ENCODE results near the gene NOL12.
"Not testable (repeated sequence)": the region's sequence is repeated elsewhere in the genome, so short reads cannot be mapped to it uniquely, and the experiment has no call there.

NOL12 gene, protein sequence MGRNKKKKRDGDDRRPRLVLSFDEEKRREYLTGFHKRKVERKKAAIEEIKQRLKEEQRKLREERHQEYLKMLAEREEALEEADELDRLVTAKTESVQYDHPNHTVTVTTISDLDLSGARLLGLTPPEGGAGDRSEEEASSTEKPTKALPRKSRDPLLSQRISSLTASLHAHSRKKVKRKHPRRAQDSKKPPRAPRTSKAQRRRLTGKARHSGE

DNA sequence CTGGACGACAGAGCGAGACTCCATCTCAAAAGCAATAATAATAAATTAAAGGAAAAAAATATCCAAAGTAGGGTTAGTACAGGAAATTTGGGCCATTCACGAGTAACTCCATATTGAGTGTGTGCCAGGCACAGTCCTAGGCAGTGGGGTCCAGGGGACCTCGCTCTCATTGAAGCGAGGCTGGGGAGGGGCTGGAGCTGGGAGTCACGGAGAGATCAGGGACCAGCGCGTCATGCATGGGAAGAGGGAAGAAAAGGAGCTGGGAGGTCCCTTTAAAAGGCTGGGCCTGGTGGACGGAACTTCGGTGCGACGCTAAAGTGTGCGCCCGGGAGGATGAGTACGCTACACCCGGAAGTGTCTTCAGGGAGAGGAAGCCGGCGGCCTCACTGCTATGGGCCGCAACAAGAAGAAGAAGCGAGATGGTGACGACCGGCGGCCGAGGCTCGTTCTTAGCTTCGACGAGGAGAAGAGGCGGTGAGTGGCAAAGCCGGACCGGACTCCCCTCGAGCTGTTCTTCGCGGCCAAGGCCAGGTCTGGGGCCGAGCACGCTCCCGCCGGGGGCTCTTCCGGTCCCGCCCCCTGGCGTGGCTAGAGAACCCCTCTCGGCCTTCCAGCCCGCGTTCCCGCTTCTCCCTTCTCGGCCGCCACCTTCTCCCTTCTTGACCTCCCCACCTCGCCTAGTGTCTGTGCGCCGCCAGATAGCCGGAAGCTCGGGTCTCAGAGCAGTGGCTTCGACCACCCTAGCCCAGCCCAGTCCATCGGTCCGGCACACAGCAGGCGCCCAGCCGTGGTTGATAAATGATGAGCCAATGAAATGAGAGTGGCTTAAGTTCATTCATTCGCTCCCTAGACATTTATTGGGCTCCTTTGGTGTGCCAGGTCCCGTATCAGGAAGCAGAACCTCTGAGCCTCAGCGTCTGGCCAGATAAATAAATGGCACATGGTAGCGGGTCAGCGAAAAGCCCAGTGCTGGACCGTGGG, at the start of gene NOL12:
TSS of gene NOL12 (plus strand) at position 342 of the 981 bp plus-strand sequence. CDS start at position 392, 50 bp downstream.
- peak; percentile 62 for DNase-seq (ENCODE audit: low read depth)

DNA sequence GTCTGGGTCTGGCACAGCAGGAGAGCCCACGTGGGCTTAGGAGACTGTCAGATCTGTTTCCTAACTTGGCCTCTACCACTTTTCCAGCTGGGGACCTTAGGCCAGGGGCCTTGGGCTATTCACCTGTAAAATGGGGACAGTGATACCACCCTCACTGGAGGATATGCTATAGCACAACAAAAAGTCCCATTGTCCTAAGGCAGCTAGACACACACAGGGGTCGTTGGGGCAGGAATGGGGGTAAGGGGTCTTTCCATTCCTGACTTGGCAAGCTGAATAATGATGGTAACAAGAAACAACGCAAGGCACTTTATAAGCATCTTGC, 49.2 kb upstream of the NOL12 start:
- DNase-seq (ENCODE audit: low read depth) = no peak

DNA sequence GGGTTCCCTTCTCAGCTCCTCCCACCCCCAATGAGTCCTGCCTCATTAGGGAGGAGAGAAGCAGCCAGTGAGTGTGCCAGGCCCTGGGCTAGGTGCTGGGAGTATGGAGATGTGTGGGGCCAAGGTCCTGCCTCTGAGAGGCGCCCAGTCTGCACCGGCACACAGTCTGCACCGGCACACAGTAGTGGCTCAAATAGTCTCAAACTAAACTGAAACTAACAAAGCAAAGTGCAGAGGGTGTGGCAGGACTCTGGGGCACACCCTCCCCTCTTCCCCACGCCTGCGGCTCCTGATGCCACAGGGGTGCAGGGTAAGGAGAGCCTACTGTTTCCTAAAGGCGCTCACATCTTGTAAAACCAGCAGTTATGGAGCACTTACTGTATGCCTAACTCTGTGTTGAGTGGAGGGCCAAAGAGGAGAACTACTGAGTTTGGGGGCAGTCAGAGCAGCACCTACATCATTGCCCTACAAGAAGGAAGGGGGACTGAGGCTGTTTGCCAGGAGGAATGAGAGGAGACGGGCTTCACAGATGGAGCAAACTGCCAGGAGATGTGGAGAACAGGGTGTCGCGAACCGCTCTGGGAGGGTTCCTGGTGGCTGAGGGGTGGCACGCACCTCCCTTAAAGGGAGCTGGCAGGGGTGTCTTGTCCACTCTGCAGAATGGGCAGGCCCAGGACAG, 47.6 kb upstream of the NOL12 start:
- DNase-seq (ENCODE audit: low read depth) = no peak

DNA sequence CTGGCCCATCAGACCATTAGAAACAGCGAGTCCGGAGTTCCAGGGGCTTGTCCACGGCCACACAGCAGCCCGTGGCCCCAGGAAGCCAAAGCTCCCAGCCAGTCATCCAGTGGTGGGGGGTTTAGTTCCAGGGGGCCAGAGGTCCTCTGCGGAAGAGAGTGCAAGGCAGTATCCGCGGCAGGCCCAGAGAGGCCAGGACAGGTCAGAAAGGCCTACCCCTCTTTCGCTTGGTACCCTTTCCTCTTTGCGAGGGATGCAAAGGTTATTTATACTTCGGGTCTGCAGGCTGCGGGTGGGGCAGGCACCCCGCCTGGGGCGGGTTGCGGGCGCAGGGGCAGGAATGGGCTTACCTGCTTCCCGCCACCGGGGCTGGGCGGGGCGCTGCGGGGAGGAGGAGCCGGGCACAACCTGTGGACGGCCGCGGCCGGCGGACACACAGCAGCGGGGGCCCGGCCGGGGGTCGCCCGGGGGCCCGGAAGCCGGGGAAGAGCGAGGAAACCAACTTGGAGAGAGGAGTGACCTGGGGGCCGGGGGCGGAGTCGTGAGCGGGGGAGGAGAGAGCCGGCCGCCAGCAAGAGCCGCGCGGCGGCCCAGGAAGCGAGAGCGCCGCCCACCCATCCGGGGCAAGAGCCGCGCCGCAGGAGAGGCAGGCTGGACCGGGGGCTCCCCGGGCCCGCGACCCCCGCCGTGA, 46.9 kb upstream of the NOL12 start, which contains the start of gene SH3BP1:
TSS of gene SH3BP1 (plus strand) at position 600 of the 691 bp plus-strand sequence. CDS start 119 bp downstream, outside the sequence.
- no peak for DNase-seq (ENCODE audit: low read depth)

DNA sequence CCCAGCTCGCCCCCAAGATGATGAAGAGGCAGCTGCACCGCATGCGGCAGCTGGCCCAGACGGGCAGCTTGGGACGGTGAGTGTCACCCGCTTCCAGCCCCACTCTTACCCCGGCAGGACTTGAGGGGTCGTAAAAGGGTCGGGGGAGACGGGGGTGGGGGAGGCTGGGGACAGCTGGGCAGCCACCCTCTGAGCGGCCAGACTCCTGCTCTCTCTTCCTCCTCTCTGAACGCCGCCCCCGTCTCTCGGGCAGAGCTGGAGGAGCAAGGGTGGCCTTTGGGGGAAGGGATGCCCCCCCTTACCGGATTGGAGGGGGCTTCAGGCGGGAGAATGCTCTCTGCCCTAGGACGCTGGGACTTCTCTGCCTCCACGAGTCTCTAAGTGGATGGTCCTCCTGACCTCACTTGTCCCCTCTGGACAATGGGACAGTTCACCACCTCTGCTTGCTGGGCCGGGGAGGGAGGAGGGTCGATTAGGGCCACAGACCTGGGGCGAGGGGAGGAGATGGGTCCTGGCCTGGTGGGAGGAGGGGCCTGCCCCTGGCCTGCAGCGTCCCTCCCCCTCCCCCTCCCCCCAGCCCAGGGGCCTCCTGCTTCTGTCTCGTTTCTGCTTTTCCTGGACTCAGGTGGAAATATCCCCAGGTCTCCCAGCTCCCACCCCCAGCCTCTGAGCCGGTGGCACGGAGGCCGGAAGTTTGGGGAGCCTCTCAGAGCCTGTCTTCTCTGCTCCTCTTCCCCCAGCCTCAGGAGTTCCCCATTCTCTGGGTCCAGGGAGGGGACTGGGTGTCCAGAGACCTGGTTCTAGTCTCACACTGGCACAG, 46.2 kb upstream of the NOL12 start:
- DNase-seq (ENCODE audit: low read depth) = no peak

DNA sequence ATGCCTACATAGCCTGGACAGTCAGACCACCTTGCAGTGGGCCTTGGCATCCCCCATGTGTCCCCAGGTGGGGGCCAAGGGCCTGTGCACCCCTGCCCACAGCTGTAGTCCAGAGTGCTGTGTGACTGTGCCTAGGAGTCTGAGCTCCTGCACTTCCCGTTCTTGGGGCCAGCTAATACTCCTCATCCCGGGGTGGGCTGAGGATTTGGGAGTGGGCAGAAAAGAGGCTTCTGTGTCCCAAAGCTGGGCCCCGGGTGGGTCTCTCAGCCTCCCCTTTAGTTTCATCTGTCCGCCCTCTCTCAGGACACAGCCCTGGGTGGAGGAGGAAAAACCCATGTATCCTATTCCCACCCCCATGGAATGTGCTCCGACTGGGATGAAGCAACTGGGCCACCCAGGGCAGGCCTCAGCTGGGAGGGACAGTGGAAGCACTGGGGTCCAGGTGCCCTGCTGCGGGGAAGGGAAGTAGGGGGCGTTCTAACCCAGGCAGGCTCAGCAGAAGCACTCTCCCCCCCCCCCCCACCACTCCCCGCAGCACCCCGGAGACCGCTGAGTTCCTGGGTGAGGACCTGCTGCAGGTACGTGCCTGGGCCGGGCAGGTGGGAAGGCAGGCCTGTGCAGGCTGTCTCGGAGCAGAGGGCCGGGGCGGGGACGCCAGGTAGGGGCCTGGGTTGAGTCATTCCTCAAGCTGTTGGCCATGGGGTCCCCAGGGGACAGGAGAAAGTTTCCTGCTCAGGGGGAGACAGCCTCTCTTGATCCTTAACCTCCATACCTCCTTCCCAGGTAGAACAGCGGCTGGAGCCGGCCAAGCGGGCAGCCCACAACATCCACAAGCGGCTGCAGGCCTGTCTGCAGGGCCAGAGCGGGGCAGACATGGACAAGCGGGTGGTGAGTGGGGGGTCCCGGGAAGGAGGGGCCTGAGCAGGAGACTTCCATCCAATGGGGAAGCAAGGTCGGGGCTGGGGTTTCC, 45.3 kb upstream of the NOL12 start:
- DNase-seq (ENCODE audit: low read depth) = no peak

DNA sequence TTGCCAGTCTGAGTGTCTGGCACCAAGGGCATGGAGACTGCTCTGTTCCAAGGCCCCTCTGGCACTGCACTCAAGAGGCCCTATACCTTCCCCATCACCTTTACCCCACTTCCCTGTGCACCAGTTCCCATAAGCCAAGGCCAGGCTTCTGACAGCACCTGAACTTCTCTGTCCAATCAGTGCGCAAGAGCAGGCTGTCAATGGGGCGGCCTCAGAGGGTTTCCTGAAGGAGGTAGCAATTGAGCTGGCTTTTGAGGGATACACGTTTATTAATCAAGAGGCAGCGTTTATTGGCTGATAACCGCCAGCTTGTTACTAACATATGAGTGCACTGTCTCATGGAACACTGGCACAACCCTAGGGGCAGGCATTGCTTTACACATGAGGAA, 44.6 kb upstream of the NOL12 start:
- DNase-seq (ENCODE audit: low read depth) = no peak

DNA sequence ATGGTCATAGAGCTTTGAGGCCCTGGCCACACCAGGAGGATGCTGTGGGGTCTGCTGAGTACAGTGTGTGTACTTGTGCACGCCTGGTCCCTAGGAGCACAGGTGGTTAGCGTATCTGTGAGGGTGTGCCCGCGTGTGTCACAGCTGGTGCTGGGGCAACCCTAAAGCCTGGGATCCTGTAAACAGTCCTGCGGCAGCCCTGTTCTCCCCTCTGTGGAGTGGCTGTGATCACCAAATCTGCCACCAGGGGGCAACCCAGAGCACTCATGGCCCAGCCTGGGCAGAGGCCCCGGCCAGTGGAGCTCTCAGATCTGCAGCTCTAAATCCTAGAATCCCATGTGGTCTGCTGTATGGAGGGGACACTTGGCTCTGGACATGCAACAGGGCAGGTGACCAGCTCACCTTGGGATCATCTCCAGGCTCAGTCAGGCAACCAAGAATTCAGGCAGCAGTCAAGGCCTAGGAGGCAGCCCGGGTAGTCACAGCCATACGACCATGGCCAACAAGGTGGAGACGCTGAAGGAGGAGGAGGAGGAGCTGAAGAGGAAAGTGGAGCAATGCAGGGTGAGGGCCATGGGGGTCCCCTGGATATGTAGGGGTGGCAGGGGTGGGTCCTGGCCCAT, 42.8 kb upstream of the NOL12 start:
- DNase-seq (ENCODE audit: low read depth) = peak; percentile 36

DNA sequence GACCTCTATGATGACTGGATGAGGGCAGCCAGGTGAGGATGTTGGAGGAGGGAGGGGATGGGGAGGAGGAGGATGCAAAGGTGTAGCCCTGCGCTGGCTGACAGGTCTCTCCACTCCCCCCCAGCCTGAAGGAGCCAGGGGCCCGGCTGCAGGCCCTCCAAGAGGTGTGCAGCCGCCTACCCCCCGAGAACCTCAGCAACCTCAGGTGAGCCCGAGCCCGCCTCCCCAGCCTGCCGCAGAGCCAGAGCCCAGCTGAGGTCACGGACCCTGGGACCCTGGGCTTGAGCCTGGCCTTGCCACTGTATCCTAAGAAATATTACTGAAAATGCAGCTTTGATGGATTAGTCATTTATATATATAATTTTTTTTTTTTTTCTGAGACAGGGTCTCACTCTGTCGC, 38.8 kb upstream of the NOL12 start:
- no peak for DNase-seq (ENCODE audit: low read depth)

DNA sequence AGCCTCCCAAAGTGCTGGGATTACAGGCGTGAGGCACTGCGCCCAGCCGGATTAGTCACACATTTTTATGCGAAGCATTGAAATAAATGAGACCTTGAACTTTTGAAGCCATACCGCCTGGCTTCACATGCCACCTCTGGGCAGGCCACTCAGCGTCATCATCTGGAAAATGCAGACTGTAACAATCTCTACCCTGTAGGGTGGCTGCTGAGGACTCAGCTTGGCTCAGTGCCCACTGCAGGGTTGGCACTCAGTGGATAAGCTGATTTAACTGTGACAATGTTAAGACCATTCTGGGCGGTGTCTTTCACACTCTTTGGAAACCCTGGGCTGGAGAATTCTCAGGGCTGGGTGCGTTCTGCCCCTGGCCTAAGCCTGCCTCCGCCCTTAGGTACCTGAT, 38.2 kb upstream of the NOL12 start:
- DNase-seq (ENCODE audit: low read depth) = no peak

DNA sequence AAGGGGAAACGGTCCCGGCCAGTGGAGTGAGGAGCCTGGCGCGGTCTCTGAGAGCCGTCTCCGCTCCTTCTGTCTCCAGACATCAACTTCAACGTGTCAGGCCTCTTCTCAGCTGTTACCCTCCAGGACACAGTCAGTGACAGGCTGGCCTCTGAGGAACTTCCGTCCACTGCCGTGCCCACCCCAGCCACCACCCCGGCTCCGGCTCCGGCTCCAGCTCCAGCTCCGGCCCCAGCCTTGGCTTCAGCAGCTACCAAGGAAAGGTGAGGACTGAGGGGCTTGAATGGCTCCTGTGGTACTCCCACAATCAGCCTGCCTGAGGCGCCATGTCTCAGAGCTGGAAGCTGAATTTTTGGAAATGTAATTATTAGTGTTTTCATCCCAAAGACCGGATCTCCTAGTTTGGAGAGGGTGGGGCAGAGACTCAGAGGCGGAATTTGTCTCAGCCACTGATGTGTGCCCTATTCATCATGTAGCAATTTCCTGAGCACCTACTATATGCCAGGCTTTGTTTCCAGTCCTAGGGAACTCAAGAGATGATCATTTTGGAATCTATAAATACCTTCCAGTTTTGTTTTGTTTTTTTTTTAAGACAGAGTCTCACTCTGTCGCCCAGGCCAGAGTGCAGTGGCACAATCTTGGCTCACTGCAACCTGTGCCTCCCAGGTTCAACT, 35.5 kb upstream of the NOL12 start:
- no peak for DNase-seq (ENCODE audit: low read depth)

DNA sequence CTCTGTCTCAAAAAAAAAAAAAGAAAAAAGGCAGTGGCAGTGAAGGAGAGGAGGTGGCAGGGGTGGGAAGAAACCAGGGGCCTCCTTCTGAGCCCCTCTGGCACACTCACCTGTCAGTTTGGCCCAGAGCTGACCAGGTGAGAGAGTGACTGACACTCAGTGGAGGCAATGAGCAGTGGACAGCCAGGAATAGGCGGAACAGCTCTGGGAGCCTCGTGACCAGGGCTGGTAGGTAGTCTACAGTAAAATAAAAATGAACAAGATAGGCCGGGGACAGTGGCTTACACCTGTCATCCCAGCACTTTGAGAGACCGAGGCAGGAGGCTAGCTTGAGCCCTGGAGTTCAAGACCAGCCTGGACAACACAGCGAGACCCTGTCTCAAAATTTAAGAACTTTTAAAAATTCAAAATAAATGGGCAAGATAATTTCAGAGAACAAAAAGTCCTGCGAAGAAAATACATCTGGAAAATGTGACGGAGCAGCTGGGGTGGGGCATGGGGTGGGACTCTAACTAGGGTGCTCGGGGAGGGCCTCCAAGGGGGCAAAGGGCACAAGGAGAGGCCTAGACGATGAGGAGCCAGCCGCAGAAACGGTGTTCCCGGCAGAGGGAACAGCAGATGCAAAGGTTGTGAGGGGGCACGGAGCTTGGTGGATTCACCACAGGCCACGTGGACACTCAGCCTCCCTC, 31.4 kb upstream of the NOL12 start:
- DNase-seq (ENCODE audit: low read depth) = no peak

DNA sequence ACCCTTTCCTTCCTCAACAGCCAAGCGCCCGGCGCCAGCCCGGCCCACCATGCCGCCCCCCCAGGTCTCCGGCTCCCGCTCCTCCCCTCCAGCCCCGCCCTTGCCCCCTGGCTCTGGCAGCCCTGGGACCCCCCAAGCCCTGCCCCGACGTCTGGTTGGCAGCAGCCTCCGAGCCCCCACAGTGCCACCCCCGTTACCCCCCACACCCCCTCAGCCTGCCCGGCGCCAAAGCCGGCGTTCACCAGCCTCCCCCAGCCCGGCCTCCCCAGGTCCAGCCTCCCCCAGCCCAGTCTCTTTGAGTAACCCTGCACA, 30.9 kb upstream of the NOL12 start:
- no peak for DNase-seq (ENCODE audit: low read depth)

DNA sequence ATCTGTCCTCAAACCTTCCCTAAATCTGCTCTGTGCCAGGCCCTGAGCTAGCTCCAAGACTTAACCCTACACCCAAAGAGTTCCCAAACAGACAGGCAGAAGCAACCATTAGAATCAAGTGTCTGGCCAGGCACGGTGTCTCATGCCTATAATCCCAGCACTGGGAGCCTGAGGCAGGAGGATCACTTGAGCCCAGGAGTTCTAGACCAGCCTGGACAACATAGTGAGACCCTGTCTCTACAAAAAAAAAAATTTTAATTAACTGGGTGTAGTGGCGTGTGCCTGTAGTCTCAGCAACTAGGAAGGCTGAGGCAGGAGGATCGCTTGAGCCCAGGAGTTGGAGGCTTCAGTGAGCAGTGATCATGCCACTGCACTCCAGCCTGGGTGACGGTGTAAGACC, 29.6 kb upstream of the NOL12 start:
- not testable (repeated sequence) for DNase-seq (ENCODE audit: low read depth)

DNA sequence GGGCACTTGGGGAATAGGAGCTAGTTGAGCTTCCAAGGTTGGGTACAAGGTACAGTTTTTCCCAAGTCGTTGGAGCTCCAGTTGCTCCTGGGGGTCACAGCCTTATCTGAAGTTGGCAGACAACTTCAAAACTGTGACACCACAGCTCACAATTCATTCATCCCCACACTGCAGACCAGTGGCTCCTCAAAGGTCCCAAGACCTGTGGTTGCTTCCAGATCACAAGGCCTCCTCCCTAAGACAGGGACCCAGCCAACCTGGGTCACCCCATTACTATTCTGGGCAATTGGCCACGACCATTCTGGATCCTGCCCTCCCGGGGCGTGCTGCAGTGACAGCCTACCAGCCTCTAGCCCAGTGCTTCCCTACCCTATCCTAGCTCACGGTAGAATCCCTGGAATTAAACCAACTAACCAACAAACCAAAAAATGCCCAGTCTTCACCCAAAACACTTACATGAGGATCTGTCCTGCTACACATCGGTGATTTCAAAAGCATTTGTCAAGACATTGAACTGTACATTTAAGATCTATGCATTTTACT, 28.5 kb upstream of the NOL12 start:
- no peak for DNase-seq (ENCODE audit: low read depth)

DNA sequence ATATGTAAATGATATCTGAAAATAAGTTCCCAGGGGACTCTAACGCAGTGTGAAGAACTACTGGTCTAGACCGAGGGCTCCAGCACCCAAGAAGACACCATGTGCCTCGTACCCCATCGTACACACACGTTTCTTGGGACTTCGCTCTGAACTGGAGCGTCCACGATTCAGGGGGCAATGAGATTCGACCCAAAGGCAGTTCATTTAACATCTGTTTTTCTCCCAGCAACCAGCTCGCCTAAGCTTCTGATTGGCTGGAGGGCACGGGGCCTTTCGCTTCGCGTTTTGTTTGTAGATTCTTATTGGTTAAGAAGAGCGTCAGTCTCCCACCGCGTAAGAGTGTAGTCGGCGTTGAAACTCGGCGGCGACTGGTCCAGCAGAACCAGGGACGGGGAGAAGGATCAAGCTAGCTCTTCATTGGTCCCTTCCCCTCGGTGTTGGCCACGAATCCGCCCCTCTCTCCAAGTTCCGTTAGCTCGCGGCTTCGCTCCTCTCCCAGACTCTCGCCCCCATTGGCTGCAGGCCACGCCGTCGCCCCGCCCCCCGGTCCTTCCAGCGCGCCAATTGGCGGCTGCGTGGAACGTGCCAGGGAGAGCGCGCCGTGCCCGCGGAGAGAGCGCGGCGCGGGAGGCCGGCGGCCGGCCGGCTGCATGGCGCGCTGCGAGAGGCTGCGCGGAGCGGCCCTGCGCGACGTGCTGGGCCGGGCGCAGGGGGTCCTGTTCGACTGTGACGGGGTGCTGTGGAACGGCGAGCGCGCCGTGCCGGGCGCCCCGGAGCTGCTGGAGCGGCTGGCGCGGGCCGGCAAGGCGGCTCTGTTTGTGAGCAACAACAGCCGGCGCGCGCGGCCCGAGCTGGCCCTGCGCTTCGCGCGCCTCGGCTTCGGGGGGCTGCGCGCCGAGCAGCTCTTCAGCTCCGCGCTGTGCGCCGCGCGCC, 27.7 kb upstream of the NOL12 start, which contains the start of gene PDXP:
TSS of gene PDXP (plus strand) at position 591 of the 933 bp plus-strand sequence. CDS start at position 651, 60 bp downstream.
- DNase-seq (ENCODE audit: low read depth) = peak; percentile 100

Data from fibroblast of the conjunctiva (primary cell).